Right lobe of liver (tissue), 4 donors: ENCODE results near the gene CBX8.

Experiments used
- CTCF ChIP-seq, 4 donors: fragments of 200-600 bp in 3 of 4; fragments of 450-650 bp in 1 of 4; IDR thresholded peaks; one replicate each; pipeline versions ENCODE4 v1.5.1 to v1.8.0; 2016 to 2022; ENCODE audit warnings: antibody characterized with exemption in 4 of 4, mild to moderate bottlenecking in 2 of 4
- POLR2A ChIP-seq: fragments of 450-650 bp; IDR thresholded peaks from one replicate; pipeline ENCODE4 v1.6.1; 2017; ENCODE audit warnings: antibody characterized with exemption, mild to moderate bottlenecking
- donor health status: DM: no; HTN: no; CAD: no.
- donor health status: DM: no; HTN: no; CAD: no.
- donor health status: DM: no; HTN: yes; CAD: no.

DNA sequence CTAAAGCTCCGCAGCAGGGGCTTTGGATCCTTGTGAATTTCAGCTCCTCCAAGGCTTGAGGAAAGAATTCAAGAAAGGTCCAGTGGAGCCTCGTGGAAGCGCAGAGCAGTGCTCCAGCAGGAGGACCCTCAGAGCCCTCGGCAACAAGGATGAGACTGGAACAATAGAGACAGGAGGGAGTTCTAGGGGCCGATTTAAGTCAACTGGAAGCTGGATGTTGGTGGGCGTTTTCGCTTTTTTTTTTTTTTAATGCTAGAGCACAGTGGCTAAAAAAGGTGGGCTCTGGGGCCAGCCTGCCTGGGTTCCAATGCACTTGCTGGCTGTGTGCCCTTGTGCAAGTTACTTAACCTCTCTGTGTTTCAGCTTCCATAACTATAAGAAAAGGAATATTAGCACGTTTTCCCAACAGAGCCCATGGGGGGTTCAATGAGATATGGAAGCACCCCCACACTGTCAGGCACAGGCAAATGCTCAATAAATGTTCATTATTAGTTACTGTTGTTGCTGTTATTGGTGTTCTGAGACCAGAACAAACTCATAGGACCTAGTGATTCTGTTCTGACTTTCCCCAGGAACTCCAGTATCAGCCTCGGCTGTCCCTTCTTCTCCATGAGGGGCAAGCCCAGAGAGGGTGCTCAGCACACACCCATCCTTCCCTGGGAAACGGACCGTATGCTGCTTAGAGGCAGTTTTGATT lies 5.3 kb upstream of the CBX8 start:
- no peak for TF ChIP-seq CTCF (IDR thresholded peaks at IDR 0.05)
- no peak for TF ChIP-seq POLR2A
